HCT116 (cell line): ENCODE data around the gene AACS.

Experiments
- POLR2A ChIP-seq: IDR thresholded peaks from 2 replicates; pipeline ENCODE4 v1.7.0; 2011; ENCODE audit warnings: borderline replicate concordance; ENCODE audit not compliant: insufficient read depth, insufficient read length; ENCODE audit errors: extremely low read depth
- SIN3A ChIP-seq: IDR thresholded peaks from 2 replicates; pipeline ENCODE4 v1.6.1; 2012; ENCODE audit warnings: low read depth

DNA sequence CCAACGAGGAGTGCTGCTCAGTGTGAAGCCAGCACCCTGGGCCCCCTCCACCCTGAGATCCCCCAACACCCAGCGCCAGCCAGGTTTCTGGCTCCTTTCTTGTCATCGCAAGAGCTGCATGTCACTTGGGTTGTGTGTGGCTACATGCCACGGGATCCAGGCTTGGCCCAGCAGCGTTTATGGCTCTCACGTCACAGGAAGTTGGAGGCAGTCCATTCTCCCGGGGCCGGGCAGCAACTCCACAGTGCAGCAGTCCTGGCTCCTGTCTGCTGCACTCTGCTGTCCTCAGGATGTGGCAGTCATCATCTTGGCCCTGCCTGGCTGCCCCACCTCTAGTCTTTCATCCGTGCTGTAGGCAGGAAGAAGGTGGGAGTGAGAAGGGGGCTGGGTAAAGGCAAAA lies 78.3 kb downstream of the AACS start:
- TF ChIP-seq SIN3A (no peak), POLR2A (no peak)
